Cardiac fibroblast (primary cell): ENCODE data around the gene RMC1.

ENCODE experiments used
- DNase-seq, 2 donors: peaks; one replicate each; pipeline versions ENCODE4 v3.0.0 to v3.0.0-alpha.2; 2010; ENCODE audit warnings: low read depth in 2 of 2
- H3K4me3 ChIP-seq, 2 donors: replicated peaks in 1 of 2; 1 replicate in 1 of 2; 2 replicates in 1 of 2; pipeline ENCODE4 v1.5.1; 2011; ENCODE audit warnings: low read depth in 2 of 2, low read length in 2 of 2, mild to moderate bottlenecking in 2 of 2, moderate library complexity in 1 of 2
- TF ChIP-seq, protein P1 (sequence below): IDR thresholded peaks from one replicate; pipeline ENCODE4 v1.5.1; 2011; ENCODE audit warnings: low read depth, mild to moderate bottlenecking, low read length, inconsistent platforms

The RMC1 gene

GRCh38 chr18:23503038-23503962 is at the start of gene RMC1:
TSS of gene RMC1 (plus strand) at chr18:23503511. CDS start at chr18:23503619, 108 bp downstream.
- peak within 1 kb of the TSS; percentile 78 to 91 for H3K4me3 ChIP-seq
- TF ChIP-seq, protein P1, sequence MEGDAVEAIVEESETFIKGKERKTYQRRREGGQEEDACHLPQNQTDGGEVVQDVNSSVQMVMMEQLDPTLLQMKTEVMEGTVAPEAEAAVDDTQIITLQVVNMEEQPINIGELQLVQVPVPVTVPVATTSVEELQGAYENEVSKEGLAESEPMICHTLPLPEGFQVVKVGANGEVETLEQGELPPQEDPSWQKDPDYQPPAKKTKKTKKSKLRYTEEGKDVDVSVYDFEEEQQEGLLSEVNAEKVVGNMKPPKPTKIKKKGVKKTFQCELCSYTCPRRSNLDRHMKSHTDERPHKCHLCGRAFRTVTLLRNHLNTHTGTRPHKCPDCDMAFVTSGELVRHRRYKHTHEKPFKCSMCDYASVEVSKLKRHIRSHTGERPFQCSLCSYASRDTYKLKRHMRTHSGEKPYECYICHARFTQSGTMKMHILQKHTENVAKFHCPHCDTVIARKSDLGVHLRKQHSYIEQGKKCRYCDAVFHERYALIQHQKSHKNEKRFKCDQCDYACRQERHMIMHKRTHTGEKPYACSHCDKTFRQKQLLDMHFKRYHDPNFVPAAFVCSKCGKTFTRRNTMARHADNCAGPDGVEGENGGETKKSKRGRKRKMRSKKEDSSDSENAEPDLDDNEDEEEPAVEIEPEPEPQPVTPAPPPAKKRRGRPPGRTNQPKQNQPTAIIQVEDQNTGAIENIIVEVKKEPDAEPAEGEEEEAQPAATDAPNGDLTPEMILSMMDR: no peak
- peak; percentile 92 to 95 for DNase-seq

- TF ChIP-seq, protein P1: no peak
- peak overlapping the region; percentile 81 to 100 for H3K4me3 ChIP-seq
- peak; percentile 48 to 65 for DNase-seq
Measured at GRCh38 chr18:23453680-23454058, 49.6 kb upstream of the RMC1 start.

DNA sequence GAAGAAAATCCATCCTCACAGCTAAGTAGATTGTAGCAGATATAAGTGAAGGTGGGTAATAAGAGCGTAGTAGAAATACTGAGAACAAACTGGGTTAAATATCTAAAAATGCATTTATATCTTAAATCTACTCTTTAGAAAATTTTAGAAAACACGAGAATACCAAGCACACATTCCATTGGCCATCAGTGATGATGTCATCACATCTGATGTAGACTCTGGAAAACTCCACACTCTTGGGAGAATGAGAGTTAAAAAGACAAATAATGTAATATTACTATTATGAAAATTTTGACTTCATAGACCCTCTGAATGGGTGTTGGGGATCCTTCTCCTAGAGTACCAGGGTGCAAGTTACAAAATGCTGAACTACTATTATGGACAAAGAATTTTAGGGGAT is 46.5 kb upstream of the RMC1 start:
- no peak overlapping the region for H3K4me3 ChIP-seq
- TF ChIP-seq, protein P1: no peak
- no peak for DNase-seq

- no peak overlapping the region for H3K4me3 ChIP-seq
- TF ChIP-seq, protein P1: no peak
- DNase-seq: peak in 1 of 2 donors; percentile 41
Measured at GRCh38 chr18:23458830-23459529, 44.3 kb upstream of the RMC1 start.

DNA sequence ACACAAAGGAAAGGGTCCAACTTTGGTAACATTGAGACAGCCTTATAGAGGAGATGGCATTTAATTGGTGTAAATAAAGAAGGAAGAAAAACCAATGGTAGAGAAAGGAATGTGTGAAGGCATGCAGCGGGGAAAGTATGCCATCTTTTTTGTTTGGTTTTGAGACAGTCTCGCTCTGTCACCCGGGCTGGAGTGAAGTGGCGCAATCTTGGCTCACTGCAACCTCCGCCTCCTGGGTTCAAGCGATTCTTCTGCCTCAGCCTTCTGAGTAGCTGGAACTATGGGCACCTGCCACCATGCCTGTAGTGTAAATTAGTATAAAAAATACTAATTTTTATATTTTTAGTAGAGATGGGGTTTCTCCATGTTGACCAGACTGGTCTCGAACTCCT is 43.8 kb upstream of the RMC1 start:
- TF ChIP-seq, protein P1: no peak
- no peak for DNase-seq
- H3K4me3 ChIP-seq: no peak overlapping the region

DNA sequence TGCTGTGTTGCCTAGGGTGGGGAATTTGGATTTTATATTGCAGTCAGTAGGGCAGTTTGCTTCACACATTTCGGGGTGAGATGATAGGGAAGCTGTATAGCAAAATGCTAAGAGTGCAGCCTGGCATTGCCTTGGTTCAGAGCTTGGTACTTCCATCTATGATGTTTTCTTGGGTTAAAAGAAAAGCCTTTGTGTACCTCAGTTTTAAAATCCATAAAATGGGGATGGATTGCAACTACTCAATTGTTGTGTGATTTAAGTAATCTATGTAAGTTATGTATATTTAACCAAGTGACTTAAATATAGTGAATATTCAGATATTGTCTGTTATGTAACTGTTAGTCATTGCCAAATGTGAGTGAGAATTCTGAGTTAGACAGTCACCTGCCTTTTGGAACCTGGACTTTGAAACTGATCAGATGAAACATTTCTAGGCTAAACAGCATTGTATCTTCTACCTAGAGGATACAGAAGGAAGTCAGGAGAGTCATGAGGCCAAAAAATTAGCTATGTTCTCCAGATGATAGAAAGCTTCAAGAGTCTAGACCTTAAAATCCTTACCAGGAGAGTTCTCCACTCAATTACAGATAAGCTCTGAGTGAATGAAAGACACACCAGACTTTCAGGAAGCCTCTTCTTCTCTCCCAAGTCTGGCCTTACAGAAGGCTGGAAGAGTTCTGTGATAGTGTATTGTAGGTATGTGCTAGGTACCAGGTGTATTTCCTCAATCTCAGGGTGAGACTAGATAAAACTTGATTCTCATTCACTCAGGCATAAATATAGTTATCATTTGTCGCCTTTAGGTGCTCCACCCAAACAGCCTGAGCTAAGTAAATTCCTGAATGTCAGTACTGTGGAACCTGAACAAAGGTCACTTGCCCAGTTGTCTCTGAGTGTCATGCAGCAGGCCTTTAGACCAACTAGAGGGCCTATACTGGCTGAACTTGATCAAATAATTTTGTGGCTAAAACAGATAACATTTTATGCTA is 42.7 kb upstream of the RMC1 start:
- no peak for DNase-seq
- H3K4me3 ChIP-seq: no peak overlapping the region
- TF ChIP-seq, protein P1: no peak
